Endothelial cell of umbilical vein (primary cell): ENCODE data around the gene GOLIM4. TPM values are rescaled to one million over a fixed set of nuclear protein-coding genes. Genes with fewer than 3 reads are reported as not detected.

Experiments
- BruUV-seq: library from RNA; stranded (reverse); fragments of 400-500 nt; replicated peaks from 2 replicates; lab custom pipeline; 2021; lab: Mats Ljungman, UMichigan
- CTCF ChIA-PET: fragments of 300-600, 350-600 bp; sonication (Branson Sonifier 250); formaldehyde crosslinking; loops from one replicate; lab custom pipeline; 2021; ENCODE audit warnings: antibody characterized with exemption, inconsistent platforms; lab: Charles Lee
- POLR2A ChIA-PET: fragments of 300-600, 350-600 bp; sonication (Branson Sonifier 250); formaldehyde crosslinking; loops from one replicate; lab custom pipeline; 2021; ENCODE audit warnings: antibody characterized with exemption, inconsistent platforms; lab: Charles Lee
- DNase-seq: peaks from one replicate; pipeline ENCODE4 v3.0.0-alpha.2; 2011; ENCODE audit warnings: low read depth, low spot score
- FAIRE-seq: peaks from 2 replicates; lab custom pipeline; 2011; peaks lifted over from hg19 to GRCh38; lab: Jason Lieb, UNC
- H2AFZ ChIP-seq: 2 replicates; pipeline ENCODE4 v1.6.0; 2012; ENCODE audit warnings: low read depth, low read length, control low read depth, inconsistent platforms
- H3K27ac ChIP-seq: 2 replicates; pipeline ENCODE4 v1.5.1; 2011; ENCODE audit warnings: low read depth, mild to moderate bottlenecking, control low read depth, low read length, moderate library complexity; ENCODE audit not compliant: insufficient read depth
- H3K27me3 ChIP-seq, 2 experiments: 2 replicates each; pipeline versions ENCODE4 v1.6.0 to v1.6.1; 2011; ENCODE audit warnings: low read length in 2 of 2, mixed read lengths in 1 of 2; ENCODE audit not compliant: control insufficient read depth in 2 of 2, insufficient read depth in 2 of 2
- H3K36me3 ChIP-seq, 2 experiments: 2 replicates in 1 of 2; 3 replicates in 1 of 2; pipeline ENCODE4 v1.5.1; 2011; ENCODE audit warnings: low read length in 2 of 2, mild to moderate bottlenecking in 1 of 2, moderate library complexity in 1 of 2; ENCODE audit not compliant: control insufficient read depth in 2 of 2, insufficient read depth in 2 of 2; ENCODE audit errors: extremely low read depth in 1 of 2
- H3K4me1 ChIP-seq: 3 replicates; pipeline ENCODE4 v1.5.1; 2011; ENCODE audit warnings: mild to moderate bottlenecking, low read length; ENCODE audit not compliant: control insufficient read depth, insufficient read depth; ENCODE audit errors: extremely low read depth
- H3K4me2 ChIP-seq: 2 replicates; pipeline ENCODE4 v1.6.1; 2011; ENCODE audit warnings: low read length, control low read depth, mixed read lengths; ENCODE audit not compliant: insufficient read depth
- H3K4me3 ChIP-seq, 3 experiments: fragments of 200-600 bp in 1 of 3; sonication (generic), shearing (Covaris generic) in 1 of 3; replicated peaks in 1 of 3; 2 replicates each; pipeline ENCODE4 v1.5.1; 2011 to 2016; ENCODE audit warnings: control low read depth in 3 of 3, low read length in 3 of 3, mild to moderate bottlenecking in 2 of 3, inconsistent platforms in 1 of 3, low read depth in 1 of 3, moderate library complexity in 1 of 3; ENCODE audit not compliant: insufficient read depth in 1 of 3
- H3K79me2 ChIP-seq: 2 replicates; pipeline ENCODE4 v1.6.0; 2012; ENCODE audit warnings: low read length, inconsistent platforms; ENCODE audit not compliant: control insufficient read depth, insufficient read depth
- H3K9ac ChIP-seq: replicated peaks from 2 replicates; pipeline ENCODE3; 2011; ENCODE audit warnings: low read length, control low read depth; ENCODE audit not compliant: insufficient read depth; ENCODE audit errors: extremely low read depth
- H3K9me1 ChIP-seq: replicated peaks from 3 replicates; pipeline ENCODE4 v1.6.0; 2011; ENCODE audit warnings: mild to moderate bottlenecking, low read length; ENCODE audit not compliant: control insufficient read depth, insufficient read depth; ENCODE audit errors: extremely low read depth
- H3K9me3 ChIP-seq: replicated peaks from 2 replicates; pipeline ENCODE4 v1.5.1; 2012; ENCODE audit warnings: low read length, inconsistent platforms; ENCODE audit not compliant: control insufficient read depth, insufficient read depth
- H4K20me1 ChIP-seq: replicated peaks from 2 replicates; pipeline ENCODE3; 2011; ENCODE audit warnings: mild to moderate bottlenecking, low read length; ENCODE audit not compliant: control insufficient read depth, insufficient read depth; ENCODE audit errors: extremely low read depth
- CTCF ChIP-seq, 2 donors: IDR thresholded peaks; 1 replicate in 1 of 2; 2 replicates in 1 of 2; pipeline ENCODE4 v1.5.1; 2011; ENCODE audit warnings: low read length in 2 of 2, mild to moderate bottlenecking in 2 of 2, moderate library complexity in 2 of 2, control low read depth in 1 of 2, inconsistent platforms in 1 of 2, low read depth in 1 of 2; ENCODE audit not compliant: insufficient read depth in 1 of 2; ENCODE audit errors: extremely low read depth in 1 of 2
- EZH2 ChIP-seq: IDR thresholded peaks from 2 replicates; pipeline ENCODE4 v1.6.1; 2012; ENCODE audit warnings: borderline replicate concordance, low read depth, mild to moderate bottlenecking, moderate library complexity, low read length, inconsistent platforms; ENCODE audit not compliant: severe bottlenecking
- FOS ChIP-seq: IDR thresholded peaks from 2 replicates; pipeline ENCODE4 v1.6.1; 2011; ENCODE audit warnings: mild to moderate bottlenecking, low read length, moderate library complexity, borderline replicate concordance; ENCODE audit not compliant: insufficient read depth
- GATA2 ChIP-seq: IDR thresholded peaks from 2 replicates; pipeline ENCODE4 v1.7.0; 2011; ENCODE audit warnings: low read depth, mild to moderate bottlenecking, moderate library complexity, mixed read lengths, low read length; ENCODE audit not compliant: insufficient read length, insufficient read depth
- JUN ChIP-seq: IDR thresholded peaks from 2 replicates; pipeline ENCODE4 v1.6.1; 2011; ENCODE audit warnings: borderline replicate concordance, low read depth; ENCODE audit not compliant: insufficient read length, insufficient read depth
- MAX ChIP-seq: IDR thresholded peaks from 2 replicates; pipeline ENCODE4 v1.6.1; 2011; ENCODE audit not compliant: insufficient read depth, insufficient read length
- MYC ChIP-seq: IDR thresholded peaks from one replicate; pipeline ENCODE4 v1.6.1; 2011; ENCODE audit warnings: mild to moderate bottlenecking, low read depth, low read length
- POLR2A ChIP-seq: IDR thresholded peaks from 2 replicates; pipeline ENCODE4 v1.6.1; 2012; ENCODE audit warnings: low read depth, mild to moderate bottlenecking, control low read depth, low read length
- POLR2AphosphoS5 ChIP-seq: IDR thresholded peaks from 2 replicates; pipeline ENCODE4 v1.6.1; 2012; ENCODE audit warnings: low read depth, mild to moderate bottlenecking, control low read depth, low read length, moderate library complexity; ENCODE audit not compliant: insufficient read depth
- dilution Hi-C: fragments of 300-500 bp; cut with MboI; formaldehyde crosslinking; loops from one replicate; pipeline ENCODE4 v1.15.0; 2019; ENCODE audit warnings: low sequenced_read_pairs; ENCODE audit not compliant: extremely low pct_ligation_motif_present
- intact Hi-C: fragments of 100-400 bp; cut with micrococcal nuclease; formaldehyde crosslinking; loops from one replicate; pipeline ENCODE4 v1.10.0; 2022
- polyA plus RNA-seq, 4 experiments: library from polyadenylated mRNA; depleted of rRNA in 3 of 4; stranded (reverse) in 3 of 4; unstranded in 1 of 4; fragments of >200 nt; gene quantifications; 2 replicates each; pipeline versions ENCODE4 v1.2.1 to v1.2.3, GENCODE V29; 2011 to 2012; ENCODE audit warnings: missing spikeins in 1 of 4
- total RNA-seq: library from RNA; stranded (reverse); gene quantifications from 2 replicates; pipeline ENCODE4 v1.2.3, GENCODE V29; 2021

Gene GOLIM4
- total and polyA plus RNA-seq, 2 donors (not counting 3 experiments of a cell fraction or from before 2014, with no cell fraction given) = 11.7 to 40.8 TPM

- ChIA-PET CTCF (interaction anchor here (1.0 to 3.2 kb wide), 2 partner anchors 14 to 140 kb away, joined by 3 to 17 read pairs; no protein-coding TSS in a partner anchor), POLR2A (no interaction called here)
- H3K4me3 ChIP-seq = no peak overlapping the region
- no peak overlapping the region for H3K27ac ChIP-seq
- no TSS peak for BruUV-seq
- DNase-seq = no peak
- H3K4me1 ChIP-seq = peaks cover 19% of the 10 kb centered on the region
- intact Hi-C loops = no loop called here
- no peaks in the 10 kb centered on the region for H3K27me3 ChIP-seq
- H3K4me2 ChIP-seq = no peak overlapping the region
- H3K9ac ChIP-seq = no peak overlapping the region
- TF ChIP-seq EZH2 = no peak
- no peak for TF ChIP-seq MYC
- TF ChIP-seq FOS = no peak
- no peak for TF ChIP-seq POLR2A
- TF ChIP-seq CTCF (IDR thresholded peaks at IDR 0.05; ENCODE audit: extremely low read depth in 1 of 2, insufficient read depth in 1 of 2, low read depth in 1 of 2, low read length in 2 of 2) = no peak
- no peak for TF ChIP-seq JUN
- TF ChIP-seq POLR2AphosphoS5 = no peak
- TF ChIP-seq MAX = no peak
- TF ChIP-seq GATA2 = no peak
- no peak for FAIRE-seq
- no peak overlapping the region for H2AFZ ChIP-seq
- dilution Hi-C loops = no loop called here
- H4K20me1 ChIP-seq = no peaks in the 10 kb centered on the region
- no peaks in the 10 kb centered on the region for H3K79me2 ChIP-seq
- H3K36me3 ChIP-seq = peaks cover 6 to 8% of the 10 kb centered on the region in 2 experiments
- H3K9me1 ChIP-seq = no peaks in the 10 kb centered on the region
- no peaks in the 10 kb centered on the region for H3K9me3 ChIP-seq
Measured at GRCh38 chr3:168026764-168027163, 69.0 kb downstream of the GOLIM4 start.
